ENCODE results near the gene HIF1A. TPM values are rescaled to one million over a fixed set of nuclear protein-coding genes. Genes with fewer than 3 reads are reported as not detected.

The HIF1A gene
- total and polyA plus RNA-seq, 2 experiments from 2014 or later, result 113 to 242 TPM

DNA sequence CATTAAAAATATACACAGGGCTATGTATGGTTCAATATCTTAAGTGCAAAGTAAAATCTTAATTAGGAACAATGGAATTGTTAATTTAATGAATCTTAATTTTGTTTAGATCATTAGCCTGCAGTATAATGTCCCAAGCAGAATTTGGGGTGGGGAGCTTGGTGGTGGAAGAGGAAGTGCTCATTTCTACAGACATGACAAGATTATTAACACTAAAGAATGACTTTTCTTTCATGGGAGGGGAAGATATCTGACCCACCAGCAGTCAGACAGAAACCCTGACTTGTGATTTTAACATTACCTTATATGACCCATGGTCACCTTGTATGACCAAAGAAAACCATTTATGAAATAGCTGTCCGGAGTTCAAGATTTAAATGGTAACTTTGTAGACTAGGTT is 41.3 kb upstream of the HIF1A start:
- Histone ChIP-seq H3K4me1 (ENCODE audit: insufficient read depth) (no peaks in the 10 kb centered on the region), H3F3A (replicated peaks; ENCODE audit: low read depth) (no peaks in the 10 kb centered on the region), H3K36me3 (ENCODE audit: insufficient read depth) (no peaks in the 10 kb centered on the region), H4K20me1 (replicated peaks; ENCODE audit: insufficient read depth) (no peaks in the 10 kb centered on the region), H3K9me2 (ENCODE audit: insufficient read depth) (no peaks in the 10 kb centered on the region), H3K4me2 (no peak overlapping the region), H3K4me3 (no peak overlapping the region), H3K27ac (ENCODE audit: low read depth) (no peak overlapping the region), H3K79me2 (replicated peaks; ENCODE audit: insufficient read depth) (no peaks in the 10 kb centered on the region), H2AFZ (no peak overlapping the region), H3K27me3 (ENCODE audit: insufficient read depth) (no peaks in the 10 kb centered on the region)
- Mint-ChIP-seq H3K9me3 (no peaks in the 10 kb centered on the region; the same call in 2 of the 3 replicates), H3K27ac (no peak overlapping the region), H3K4me3 (no peak overlapping the region), H3K4me1 (no peaks in the 10 kb centered on the region), H3K27me3 (ENCODE audit: insufficient read depth, low read depth, poor library complexity) (peaks cover 6% of the 10 kb centered on the region), H3K36me3 (ENCODE audit: low read depth) (no peaks in the 10 kb centered on the region)
- ATAC-seq, result no peak
- no peak for TF ChIP-seq ZNF114 (CRISPR knock-in tag; IDR thresholded peaks at IDR 0.05)
- no peak for TF ChIP-seq EZH2phosphoT487 (IDR thresholded peaks at IDR 0.05; ENCODE audit: unreplicated experiment)
- TF ChIP-seq NANOG (IDR thresholded peaks at IDR 0.05; ENCODE audit: borderline replicate concordance), result no peak
- TF ChIP-seq CREB1 (CRISPR knock-in tag; IDR thresholded peaks at IDR 0.05; ENCODE audit: low read depth), result no peak
- TF ChIP-seq ZNF331 (CRISPR knock-in tag; IDR thresholded peaks at IDR 0.05; ENCODE audit: low read depth), result no peak
- no peak for TF ChIP-seq STAT1 (IDR thresholded peaks at IDR 0.05; ENCODE audit: unreplicated experiment)
- no peak for TF ChIP-seq CTCF (conservative IDR thresholded peaks at IDR 0.05; ENCODE audit: low read depth in 2 of 2)
- TF ChIP-seq, protein P1, sequence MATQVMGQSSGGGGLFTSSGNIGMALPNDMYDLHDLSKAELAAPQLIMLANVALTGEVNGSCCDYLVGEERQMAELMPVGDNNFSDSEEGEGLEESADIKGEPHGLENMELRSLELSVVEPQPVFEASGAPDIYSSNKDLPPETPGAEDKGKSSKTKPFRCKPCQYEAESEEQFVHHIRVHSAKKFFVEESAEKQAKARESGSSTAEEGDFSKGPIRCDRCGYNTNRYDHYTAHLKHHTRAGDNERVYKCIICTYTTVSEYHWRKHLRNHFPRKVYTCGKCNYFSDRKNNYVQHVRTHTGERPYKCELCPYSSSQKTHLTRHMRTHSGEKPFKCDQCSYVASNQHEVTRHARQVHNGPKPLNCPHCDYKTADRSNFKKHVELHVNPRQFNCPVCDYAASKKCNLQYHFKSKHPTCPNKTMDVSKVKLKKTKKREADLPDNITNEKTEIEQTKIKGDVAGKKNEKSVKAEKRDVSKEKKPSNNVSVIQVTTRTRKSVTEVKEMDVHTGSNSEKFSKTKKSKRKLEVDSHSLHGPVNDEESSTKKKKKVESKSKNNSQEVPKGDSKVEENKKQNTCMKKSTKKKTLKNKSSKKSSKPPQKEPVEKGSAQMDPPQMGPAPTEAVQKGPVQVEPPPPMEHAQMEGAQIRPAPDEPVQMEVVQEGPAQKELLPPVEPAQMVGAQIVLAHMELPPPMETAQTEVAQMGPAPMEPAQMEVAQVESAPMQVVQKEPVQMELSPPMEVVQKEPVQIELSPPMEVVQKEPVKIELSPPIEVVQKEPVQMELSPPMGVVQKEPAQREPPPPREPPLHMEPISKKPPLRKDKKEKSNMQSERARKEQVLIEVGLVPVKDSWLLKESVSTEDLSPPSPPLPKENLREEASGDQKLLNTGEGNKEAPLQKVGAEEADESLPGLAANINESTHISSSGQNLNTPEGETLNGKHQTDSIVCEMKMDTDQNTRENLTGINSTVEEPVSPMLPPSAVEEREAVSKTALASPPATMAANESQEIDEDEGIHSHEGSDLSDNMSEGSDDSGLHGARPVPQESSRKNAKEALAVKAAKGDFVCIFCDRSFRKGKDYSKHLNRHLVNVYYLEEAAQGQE (IDR thresholded peaks at IDR 0.05; ENCODE audit: unreplicated experiment), result no peak
- TF ChIP-seq, protein P2, sequence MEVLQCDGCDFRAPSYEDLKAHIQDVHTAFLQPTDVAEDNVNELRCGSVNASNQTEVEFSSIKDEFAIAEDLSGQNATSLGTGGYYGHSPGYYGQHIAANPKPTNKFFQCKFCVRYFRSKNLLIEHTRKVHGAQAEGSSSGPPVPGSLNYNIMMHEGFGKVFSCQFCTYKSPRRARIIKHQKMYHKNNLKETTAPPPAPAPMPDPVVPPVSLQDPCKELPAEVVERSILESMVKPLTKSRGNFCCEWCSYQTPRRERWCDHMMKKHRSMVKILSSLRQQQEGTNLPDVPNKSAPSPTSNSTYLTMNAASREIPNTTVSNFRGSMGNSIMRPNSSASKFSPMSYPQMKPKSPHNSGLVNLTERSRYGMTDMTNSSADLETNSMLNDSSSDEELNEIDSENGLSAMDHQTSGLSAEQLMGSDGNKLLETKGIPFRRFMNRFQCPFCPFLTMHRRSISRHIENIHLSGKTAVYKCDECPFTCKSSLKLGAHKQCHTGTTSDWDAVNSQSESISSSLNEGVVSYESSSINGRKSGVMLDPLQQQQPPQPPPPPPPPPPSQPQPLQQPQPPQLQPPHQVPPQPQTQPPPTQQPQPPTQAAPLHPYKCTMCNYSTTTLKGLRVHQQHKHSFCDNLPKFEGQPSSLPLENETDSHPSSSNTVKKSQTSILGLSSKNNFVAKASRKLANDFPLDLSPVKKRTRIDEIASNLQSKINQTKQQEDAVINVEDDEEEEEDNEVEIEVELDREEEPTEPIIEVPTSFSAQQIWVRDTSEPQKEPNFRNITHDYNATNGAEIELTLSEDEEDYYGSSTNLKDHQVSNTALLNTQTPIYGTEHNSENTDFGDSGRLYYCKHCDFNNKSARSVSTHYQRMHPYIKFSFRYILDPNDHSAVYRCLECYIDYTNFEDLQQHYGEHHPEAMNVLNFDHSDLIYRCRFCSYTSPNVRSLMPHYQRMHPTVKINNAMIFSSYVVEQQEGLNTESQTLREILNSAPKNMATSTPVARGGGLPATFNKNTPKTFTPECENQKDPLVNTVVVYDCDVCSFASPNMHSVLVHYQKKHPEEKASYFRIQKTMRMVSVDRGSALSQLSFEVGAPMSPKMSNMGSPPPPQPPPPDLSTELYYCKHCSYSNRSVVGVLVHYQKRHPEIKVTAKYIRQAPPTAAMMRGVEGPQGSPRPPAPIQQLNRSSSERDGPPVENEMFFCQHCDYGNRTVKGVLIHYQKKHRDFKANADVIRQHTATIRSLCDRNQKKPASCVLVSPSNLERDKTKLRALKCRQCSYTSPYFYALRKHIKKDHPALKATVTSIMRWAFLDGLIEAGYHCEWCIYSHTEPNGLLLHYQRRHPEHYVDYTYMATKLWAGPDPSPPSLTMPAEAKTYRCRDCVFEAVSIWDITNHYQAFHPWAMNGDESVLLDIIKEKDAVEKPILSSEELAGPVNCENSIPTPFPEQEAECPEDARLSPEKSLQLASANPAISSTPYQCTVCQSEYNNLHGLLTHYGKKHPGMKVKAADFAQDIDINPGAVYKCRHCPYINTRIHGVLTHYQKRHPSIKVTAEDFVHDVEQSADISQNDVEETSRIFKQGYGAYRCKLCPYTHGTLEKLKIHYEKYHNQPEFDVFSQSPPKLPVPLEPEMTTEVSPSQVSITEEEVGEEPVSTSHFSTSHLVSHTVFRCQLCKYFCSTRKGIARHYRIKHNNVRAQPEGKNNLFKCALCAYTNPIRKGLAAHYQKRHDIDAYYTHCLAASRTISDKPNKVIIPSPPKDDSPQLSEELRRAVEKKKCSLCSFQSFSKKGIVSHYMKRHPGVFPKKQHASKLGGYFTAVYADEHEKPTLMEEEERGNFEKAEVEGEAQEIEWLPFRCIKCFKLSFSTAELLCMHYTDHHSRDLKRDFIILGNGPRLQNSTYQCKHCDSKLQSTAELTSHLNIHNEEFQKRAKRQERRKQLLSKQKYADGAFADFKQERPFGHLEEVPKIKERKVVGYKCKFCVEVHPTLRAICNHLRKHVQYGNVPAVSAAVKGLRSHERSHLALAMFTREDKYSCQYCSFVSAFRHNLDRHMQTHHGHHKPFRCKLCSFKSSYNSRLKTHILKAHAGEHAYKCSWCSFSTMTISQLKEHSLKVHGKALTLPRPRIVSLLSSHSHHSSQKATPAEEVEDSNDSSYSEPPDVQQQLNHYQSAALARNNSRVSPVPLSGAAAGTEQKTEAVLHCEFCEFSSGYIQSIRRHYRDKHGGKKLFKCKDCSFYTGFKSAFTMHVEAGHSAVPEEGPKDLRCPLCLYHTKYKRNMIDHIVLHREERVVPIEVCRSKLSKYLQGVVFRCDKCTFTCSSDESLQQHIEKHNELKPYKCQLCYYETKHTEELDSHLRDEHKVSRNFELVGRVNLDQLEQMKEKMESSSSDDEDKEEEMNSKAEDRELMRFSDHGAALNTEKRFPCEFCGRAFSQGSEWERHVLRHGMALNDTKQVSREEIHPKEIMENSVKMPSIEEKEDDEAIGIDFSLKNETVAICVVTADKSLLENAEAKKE (CRISPR knock-in tag; IDR thresholded peaks at IDR 0.05), result no peak
- no peak for TF ChIP-seq POLR2AphosphoS5 (IDR thresholded peaks at IDR 0.05; ENCODE audit: low read depth)
- no peak for TF ChIP-seq JUNB (IDR thresholded peaks at IDR 0.05; ENCODE audit: unreplicated experiment)
- no peak for TF ChIP-seq EZH2 (IDR thresholded peaks at IDR 0.05; ENCODE audit: low read depth, unreplicated experiment)
- TF ChIP-seq, protein P3, sequence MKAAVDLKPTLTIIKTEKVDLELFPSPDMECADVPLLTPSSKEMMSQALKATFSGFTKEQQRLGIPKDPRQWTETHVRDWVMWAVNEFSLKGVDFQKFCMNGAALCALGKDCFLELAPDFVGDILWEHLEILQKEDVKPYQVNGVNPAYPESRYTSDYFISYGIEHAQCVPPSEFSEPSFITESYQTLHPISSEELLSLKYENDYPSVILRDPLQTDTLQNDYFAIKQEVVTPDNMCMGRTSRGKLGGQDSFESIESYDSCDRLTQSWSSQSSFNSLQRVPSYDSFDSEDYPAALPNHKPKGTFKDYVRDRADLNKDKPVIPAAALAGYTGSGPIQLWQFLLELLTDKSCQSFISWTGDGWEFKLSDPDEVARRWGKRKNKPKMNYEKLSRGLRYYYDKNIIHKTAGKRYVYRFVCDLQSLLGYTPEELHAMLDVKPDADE (IDR thresholded peaks at IDR 0.05), result no peak
- DNase-seq (ENCODE audit: low spot score), result no peak
